HG03457 (cell line): ENCODE data around the gene IFI35.
"Not testable (repeated sequence)": the region's sequence is repeated elsewhere in the genome, so short reads cannot be mapped to it uniquely, and the experiment has no call there.

ENCODE experiments used
- ATAC-seq: cut with Tn5 transposase; IDR thresholded peaks from one replicate; pipeline ENCODE4 v1.9.1; 2021; ENCODE audit warnings: moderate number of reproducible peaks; ENCODE audit not compliant: unreplicated experiment

The IFI35 gene

GRCh38 chr17:42997390-42997983 lies 9.1 kb upstream of the IFI35 start:
- no peak for ATAC-seq

GRCh38 chr17:42997984-42998938 lies 8.3 kb upstream of the IFI35 start, which contains the start of gene RPL27:
Gene RPL27, plus strand, starts transcription at chr17:42998419. Its CDS starts 332 bp downstream, at chr17:42998751.
- peak; percentile 83 for ATAC-seq

- no peak for ATAC-seq
Measured at GRCh38 chr17:42999003-42999525, 7.5 kb upstream of the IFI35 start.

GRCh38 chr17:43000894-43001293 lies 5.7 kb upstream of the IFI35 start:
- not testable (repeated sequence) for ATAC-seq

- ATAC-seq = no peak
Measured at GRCh38 chr17:43003542-43004172, 2.9 kb upstream of the IFI35 start.

GRCh38 chr17:43010667-43011308 lies 4.2 kb downstream of the IFI35 start:
- ATAC-seq = no peak

- ATAC-seq = no peak
Measured at GRCh38 chr17:43011728-43012472, 5.3 kb downstream of the IFI35 start.

GRCh38 chr17:43013296-43013695 lies 6.7 kb downstream of the IFI35 start:
- ATAC-seq = no peak

- no peak for ATAC-seq
Measured at GRCh38 chr17:43014020-43014648, 7.5 kb downstream of the IFI35 start.

GRCh38 chr17:43014649-43015542 lies 8.3 kb downstream of the IFI35 start:
- ATAC-seq = no peak

GRCh38 chr17:43015579-43015978 lies 9.0 kb downstream of the IFI35 start:
- no peak for ATAC-seq

- ATAC-seq = no peak
Measured at GRCh38 chr17:43016216-43016615, 9.6 kb downstream of the IFI35 start.

GRCh38 chr17:43018008-43018853 lies 11.6 kb downstream of the IFI35 start:
- no peak for ATAC-seq

GRCh38 chr17:43018932-43019331 lies 12.3 kb downstream of the IFI35 start:
- ATAC-seq = no peak

- ATAC-seq = no peak
Measured at GRCh38 chr17:43019418-43019817, 12.8 kb downstream of the IFI35 start.

GRCh38 chr17:43020030-43020621 lies 13.5 kb downstream of the IFI35 start:
- no peak for ATAC-seq
